ENCODE results near the gene SMCO2.

GRCh38 chr12:27478949-27479348 is 32.4 kb downstream of the SMCO2 start:
- TF ChIP-seq, protein P1, sequence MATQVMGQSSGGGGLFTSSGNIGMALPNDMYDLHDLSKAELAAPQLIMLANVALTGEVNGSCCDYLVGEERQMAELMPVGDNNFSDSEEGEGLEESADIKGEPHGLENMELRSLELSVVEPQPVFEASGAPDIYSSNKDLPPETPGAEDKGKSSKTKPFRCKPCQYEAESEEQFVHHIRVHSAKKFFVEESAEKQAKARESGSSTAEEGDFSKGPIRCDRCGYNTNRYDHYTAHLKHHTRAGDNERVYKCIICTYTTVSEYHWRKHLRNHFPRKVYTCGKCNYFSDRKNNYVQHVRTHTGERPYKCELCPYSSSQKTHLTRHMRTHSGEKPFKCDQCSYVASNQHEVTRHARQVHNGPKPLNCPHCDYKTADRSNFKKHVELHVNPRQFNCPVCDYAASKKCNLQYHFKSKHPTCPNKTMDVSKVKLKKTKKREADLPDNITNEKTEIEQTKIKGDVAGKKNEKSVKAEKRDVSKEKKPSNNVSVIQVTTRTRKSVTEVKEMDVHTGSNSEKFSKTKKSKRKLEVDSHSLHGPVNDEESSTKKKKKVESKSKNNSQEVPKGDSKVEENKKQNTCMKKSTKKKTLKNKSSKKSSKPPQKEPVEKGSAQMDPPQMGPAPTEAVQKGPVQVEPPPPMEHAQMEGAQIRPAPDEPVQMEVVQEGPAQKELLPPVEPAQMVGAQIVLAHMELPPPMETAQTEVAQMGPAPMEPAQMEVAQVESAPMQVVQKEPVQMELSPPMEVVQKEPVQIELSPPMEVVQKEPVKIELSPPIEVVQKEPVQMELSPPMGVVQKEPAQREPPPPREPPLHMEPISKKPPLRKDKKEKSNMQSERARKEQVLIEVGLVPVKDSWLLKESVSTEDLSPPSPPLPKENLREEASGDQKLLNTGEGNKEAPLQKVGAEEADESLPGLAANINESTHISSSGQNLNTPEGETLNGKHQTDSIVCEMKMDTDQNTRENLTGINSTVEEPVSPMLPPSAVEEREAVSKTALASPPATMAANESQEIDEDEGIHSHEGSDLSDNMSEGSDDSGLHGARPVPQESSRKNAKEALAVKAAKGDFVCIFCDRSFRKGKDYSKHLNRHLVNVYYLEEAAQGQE (tag by site-specific recombination; IDR thresholded peaks at IDR 0.05): no peak
- TF ChIP-seq, protein P2, sequence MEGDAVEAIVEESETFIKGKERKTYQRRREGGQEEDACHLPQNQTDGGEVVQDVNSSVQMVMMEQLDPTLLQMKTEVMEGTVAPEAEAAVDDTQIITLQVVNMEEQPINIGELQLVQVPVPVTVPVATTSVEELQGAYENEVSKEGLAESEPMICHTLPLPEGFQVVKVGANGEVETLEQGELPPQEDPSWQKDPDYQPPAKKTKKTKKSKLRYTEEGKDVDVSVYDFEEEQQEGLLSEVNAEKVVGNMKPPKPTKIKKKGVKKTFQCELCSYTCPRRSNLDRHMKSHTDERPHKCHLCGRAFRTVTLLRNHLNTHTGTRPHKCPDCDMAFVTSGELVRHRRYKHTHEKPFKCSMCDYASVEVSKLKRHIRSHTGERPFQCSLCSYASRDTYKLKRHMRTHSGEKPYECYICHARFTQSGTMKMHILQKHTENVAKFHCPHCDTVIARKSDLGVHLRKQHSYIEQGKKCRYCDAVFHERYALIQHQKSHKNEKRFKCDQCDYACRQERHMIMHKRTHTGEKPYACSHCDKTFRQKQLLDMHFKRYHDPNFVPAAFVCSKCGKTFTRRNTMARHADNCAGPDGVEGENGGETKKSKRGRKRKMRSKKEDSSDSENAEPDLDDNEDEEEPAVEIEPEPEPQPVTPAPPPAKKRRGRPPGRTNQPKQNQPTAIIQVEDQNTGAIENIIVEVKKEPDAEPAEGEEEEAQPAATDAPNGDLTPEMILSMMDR (tag by site-specific recombination; IDR thresholded peaks at IDR 0.05): no peak

Data from HEK293 (cell line).